Measurements from ENCODE around the gene ATF7IP.

- no peak for TF ChIP-seq CTCF (IDR thresholded peaks at IDR 0.05)
- TF ChIP-seq POLR2A (IDR thresholded peaks at IDR 0.05): no peak
Observed at GRCh38 chr12:14403711-14404196, 38.3 kb downstream of the ATF7IP start.
